PC-3 (cell line): ENCODE data around the gene MAP2K5. TPM values are rescaled to one million over a fixed set of nuclear protein-coding genes. Genes with fewer than 3 reads are reported as not detected.

Source experiments
- ATAC-seq: fragments of 200-7000 bp; cut with Tn5 transposase; 2 replicates; pipeline ENCODE4 v1.9.1; 2020; ENCODE audit warnings: mild to moderate bottlenecking, moderate library complexity
- BruUV-seq: library from RNA; stranded (reverse); fragments of 400-500 nt; replicated peaks from 2 replicates; lab custom pipeline; 2021; lab: Mats Ljungman, UMichigan
- CTCF ChIA-PET: fragments of 300-600 bp; sonication (Branson Sonifier 250); formaldehyde crosslinking; loops from one replicate; lab custom pipeline; 2022; ENCODE audit warnings: antibody characterized with exemption; lab: Charles Lee
- POLR2A ChIA-PET: fragments of 300-600 bp; sonication (Branson Sonifier 250); formaldehyde crosslinking; loops from one replicate; lab custom pipeline; 2022; ENCODE audit warnings: antibody characterized with exemption; ENCODE audit not compliant: unreplicated experiment; lab: Charles Lee
- DNase-seq: peaks from one replicate; pipeline ENCODE4 v3.0.0-alpha.2; 2015
- H2AFZ ChIP-seq: fragments of 300-600 bp; sonication (generic); 2 replicates; pipeline ENCODE4 v1.6.0; 2016; ENCODE audit warnings: antibody characterized with exemption, low read length
- H3F3A ChIP-seq: fragments of 300-600 bp; sonication (generic); one replicate; pipeline ENCODE4 v1.6.0; 2017; ENCODE audit warnings: antibody characterized with exemption, low read length, control low read depth, mild to moderate bottlenecking; ENCODE audit not compliant: unreplicated experiment
- H3K27ac ChIP-seq: fragments of 300-600 bp; sonication (generic); 2 replicates; pipeline ENCODE4 v1.5.1; 2016; ENCODE audit warnings: mild to moderate bottlenecking, low read length
- H3K27me3 ChIP-seq: fragments of 300-600 bp; sonication (generic); 2 replicates; pipeline ENCODE4 v1.6.1; 2016; ENCODE audit warnings: low read length, mixed read lengths
- H3K36me3 ChIP-seq: fragments of 300-600 bp; sonication (generic); 2 replicates; pipeline ENCODE4 v1.6.1; 2016; ENCODE audit warnings: low read depth, mixed run types, low read length, mixed read lengths
- H3K4me1 ChIP-seq: fragments of 300-600 bp; sonication (generic); 2 replicates; pipeline ENCODE4 v1.5.1; 2016; ENCODE audit warnings: low read length; ENCODE audit not compliant: insufficient read depth
- H3K4me2 ChIP-seq: fragments of 300-600 bp; sonication (generic); 2 replicates; pipeline ENCODE4 v1.6.0; 2016; ENCODE audit warnings: low read length
- H3K4me3 ChIP-seq: fragments of 300-600 bp; sonication (generic); 2 replicates; pipeline ENCODE4 v1.5.1; 2016; ENCODE audit warnings: mild to moderate bottlenecking, low read length, mixed read lengths
- H3K79me2 ChIP-seq: fragments of 300-600 bp; sonication (generic); 2 replicates; pipeline ENCODE4 v1.6.1; 2017; ENCODE audit warnings: low read length, mixed read lengths
- H3K9ac ChIP-seq: fragments of 300-600 bp; sonication (generic); 2 replicates; pipeline ENCODE4 v1.6.0; 2016; ENCODE audit warnings: mild to moderate bottlenecking, low read length
- H3K9me2 ChIP-seq: fragments of 300-600 bp; sonication (generic); replicated peaks from 2 replicates; pipeline ENCODE4 v1.6.1; 2016; ENCODE audit warnings: mixed run types, low read length, mixed read lengths
- H3K9me3 ChIP-seq: fragments of 300-600 bp; sonication (generic); 2 replicates; pipeline ENCODE4 v1.6.1; 2016; ENCODE audit warnings: low read length, mixed read lengths
- H4K20me1 ChIP-seq: fragments of 300-600 bp; sonication (generic); 2 replicates; pipeline ENCODE4 v1.6.1; 2016; ENCODE audit warnings: low read length, mixed read lengths
- CTCF ChIP-seq: fragments of 300-600 bp; sonication (generic); conservative IDR thresholded peaks from 2 replicates; pipeline ENCODE4 v1.5.1; 2017; ENCODE audit warnings: antibody characterized with exemption, low read depth, mild to moderate bottlenecking, low read length
- EZH2 ChIP-seq: fragments of 300-600 bp; sonication (generic); IDR thresholded peaks from one replicate; pipeline ENCODE4 v1.6.1; 2017; ENCODE audit warnings: antibody characterized with exemption, mild to moderate bottlenecking, low read length; ENCODE audit not compliant: unreplicated experiment
- EZH2phosphoT487 ChIP-seq: fragments of 300-600 bp; sonication (generic); IDR thresholded peaks from 2 replicates; pipeline ENCODE4 v1.6.1; 2018; ENCODE audit warnings: mild to moderate bottlenecking, antibody characterized with exemption, low read length, borderline replicate concordance
- intact Hi-C: fragments of 100-400 bp; cut with micrococcal nuclease; formaldehyde crosslinking; loops from 2 replicates; pipeline ENCODE4 v1.9.0; 2023
- total RNA-seq: library from RNA; depleted of rRNA; stranded (reverse); fragments of >200 nt; gene quantifications from 2 replicates; pipeline ENCODE4 v1.2.3, GENCODE V29; 2014

MAP2K5 gene
- total RNA-seq, 1 experiment from 2014 or later, result 5.5 TPM

GRCh38 chr15:67506775-67507747 is 35.4 kb upstream of the MAP2K5 start:
- Histone ChIP-seq H3K9me2 (no peaks in the 10 kb centered on the region), H3K9me3 (no peaks in the 10 kb centered on the region), H3F3A (no peaks in the 10 kb centered on the region), H3K9ac (no peak overlapping the region), H3K27me3 (no peaks in the 10 kb centered on the region), H3K4me2 (no peak overlapping the region), H3K4me3 (no peak overlapping the region), H3K27ac (no peak overlapping the region), H3K36me3 (no peaks in the 10 kb centered on the region), H3K4me1 (no peaks in the 10 kb centered on the region), H2AFZ (no peak overlapping the region), H3K79me2 (no peaks in the 10 kb centered on the region), H4K20me1 (no peaks in the 10 kb centered on the region)
- BruUV-seq, result no TSS peak
- ChIA-PET CTCF (no interaction called here), POLR2A (no interaction called here)
- DNase-seq (no peak), ATAC-seq (no peak)
- intact Hi-C loops, result no loop called here
- TF ChIP-seq EZH2 (no peak), CTCF (no peak), EZH2phosphoT487 (no peak)

- CTCF ChIA-PET, result no interaction called here
- Histone ChIP-seq H3K9ac (no peak overlapping the region), H3K9me3 (no peaks in the 10 kb centered on the region), H3K27me3 (no peaks in the 10 kb centered on the region), H3K4me2 (no peak overlapping the region), H3F3A (no peaks in the 10 kb centered on the region), H3K9me2 (no peaks in the 10 kb centered on the region), H2AFZ (no peak overlapping the region), H4K20me1 (no peaks in the 10 kb centered on the region), H3K4me1 (no peaks in the 10 kb centered on the region), H3K4me3 (no peak overlapping the region), H3K79me2 (no peaks in the 10 kb centered on the region), H3K36me3 (no peaks in the 10 kb centered on the region), H3K27ac (no peak overlapping the region)
- POLR2A ChIA-PET, result no interaction called here
- intact Hi-C loops, result no loop called here
- BruUV-seq, result no TSS peak
- TF ChIP-seq CTCF (no peak), EZH2 (no peak), EZH2phosphoT487 (no peak)
- no peak for DNase-seq
- ATAC-seq, result no peak
Observed at GRCh38 chr15:67508407-67508806, 34.1 kb upstream of the MAP2K5 start.

- ATAC-seq (no peak), DNase-seq (no peak)
- POLR2A ChIA-PET, result no interaction called here
- intact Hi-C loops, result no loop called here
- no peaks in the 10 kb centered on the region for H3F3A ChIP-seq
- CTCF ChIA-PET, result no interaction called here
- H3K79me2 ChIP-seq, result no peaks in the 10 kb centered on the region
- no peak overlapping the region for H2AFZ ChIP-seq
- H4K20me1 ChIP-seq, result no peaks in the 10 kb centered on the region
- no peaks in the 10 kb centered on the region for H3K27me3 ChIP-seq
- no TSS peak for BruUV-seq
- no peaks in the 10 kb centered on the region for H3K9me3 ChIP-seq
- no peaks in the 10 kb centered on the region for H3K36me3 ChIP-seq
- no peaks in the 10 kb centered on the region for H3K4me1 ChIP-seq
- H3K4me3 ChIP-seq, result no peak overlapping the region
- H3K9ac ChIP-seq, result no peak overlapping the region
- H3K4me2 ChIP-seq, result no peak overlapping the region
- no peak overlapping the region for H3K27ac ChIP-seq
- no peaks in the 10 kb centered on the region for H3K9me2 ChIP-seq
- TF ChIP-seq EZH2phosphoT487 (no peak), EZH2 (no peak), CTCF (no peak)
Observed at GRCh38 chr15:67509918-67510317, 32.6 kb upstream of the MAP2K5 start.
